Activated T-helper 1 cell treated with anti-CD3 and anti-CD28 coated beads, Interleukin-2, amount 50 U/mL, for 16 hours (primary cell): ENCODE data around the gene SLC39A2.

Source experiments
- DNase-seq, 2 donors: peaks; one replicate each; pipeline ENCODE4 v3.0.0-alpha.2; 2020; ENCODE audit warnings: low read depth in 1 of 2, low spot score in 1 of 2

The SLC39A2 gene

GRCh38 chr14:21043974-21044618 lies 45.0 kb downstream of the SLC39A2 start:
- no peak for DNase-seq

- no peak for DNase-seq
Measured at GRCh38 chr14:21047378-21047781, 48.3 kb downstream of the SLC39A2 start.

- DNase-seq = no peak
Measured at GRCh38 chr14:21048638-21049037, 49.5 kb downstream of the SLC39A2 start.

GRCh38 chr14:21049271-21049673 lies 50.2 kb downstream of the SLC39A2 start:
- DNase-seq = no peak

- no peak for DNase-seq
Measured at GRCh38 chr14:21050597-21050996, 51.5 kb downstream of the SLC39A2 start.
